ENCODE results near the gene DUOXA2. TPM values are rescaled to one million over a fixed set of nuclear protein-coding genes. Genes with fewer than 3 reads are reported as not detected.

The DUOXA2 gene
- total RNA-seq, 1 donor from 2014 or later: not detected

DNA sequence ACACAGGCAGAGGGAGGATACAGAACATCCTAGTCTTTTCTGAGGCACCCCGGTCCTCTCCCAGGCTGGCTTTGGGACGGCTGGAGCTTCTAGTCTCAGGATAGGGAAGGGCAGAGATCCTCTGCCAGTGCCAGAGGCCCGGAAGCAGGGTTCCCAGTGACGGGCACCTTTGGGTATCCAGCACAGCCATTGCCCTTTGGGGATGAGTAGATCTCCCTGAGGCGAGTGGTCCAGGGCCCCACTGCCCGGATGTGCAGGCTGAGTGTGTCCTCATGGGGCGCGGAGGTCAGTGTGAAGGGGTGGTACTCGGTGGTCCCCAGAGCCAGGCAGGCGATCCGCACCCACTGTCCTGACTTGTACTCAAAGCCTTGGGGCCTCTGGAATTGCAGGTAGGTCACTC lies 18.5 kb upstream of the DUOXA2 start:
- H3K4me1 Mint-ChIP-seq: no peaks in the 10 kb centered on the region
- no peak overlapping the region for H3K4me3 Mint-ChIP-seq
- DNase-seq (ENCODE audit: low read depth, low spot score): no peak
- H3K9me3 Mint-ChIP-seq: no peaks in the 10 kb centered on the region
- H3K27ac Mint-ChIP-seq (ENCODE audit: unreplicated experiment): no peak overlapping the region
- TF ChIP-seq, protein P1, sequence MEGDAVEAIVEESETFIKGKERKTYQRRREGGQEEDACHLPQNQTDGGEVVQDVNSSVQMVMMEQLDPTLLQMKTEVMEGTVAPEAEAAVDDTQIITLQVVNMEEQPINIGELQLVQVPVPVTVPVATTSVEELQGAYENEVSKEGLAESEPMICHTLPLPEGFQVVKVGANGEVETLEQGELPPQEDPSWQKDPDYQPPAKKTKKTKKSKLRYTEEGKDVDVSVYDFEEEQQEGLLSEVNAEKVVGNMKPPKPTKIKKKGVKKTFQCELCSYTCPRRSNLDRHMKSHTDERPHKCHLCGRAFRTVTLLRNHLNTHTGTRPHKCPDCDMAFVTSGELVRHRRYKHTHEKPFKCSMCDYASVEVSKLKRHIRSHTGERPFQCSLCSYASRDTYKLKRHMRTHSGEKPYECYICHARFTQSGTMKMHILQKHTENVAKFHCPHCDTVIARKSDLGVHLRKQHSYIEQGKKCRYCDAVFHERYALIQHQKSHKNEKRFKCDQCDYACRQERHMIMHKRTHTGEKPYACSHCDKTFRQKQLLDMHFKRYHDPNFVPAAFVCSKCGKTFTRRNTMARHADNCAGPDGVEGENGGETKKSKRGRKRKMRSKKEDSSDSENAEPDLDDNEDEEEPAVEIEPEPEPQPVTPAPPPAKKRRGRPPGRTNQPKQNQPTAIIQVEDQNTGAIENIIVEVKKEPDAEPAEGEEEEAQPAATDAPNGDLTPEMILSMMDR (conservative IDR thresholded peaks at IDR 0.05): no peak
- H3K36me3 Mint-ChIP-seq (ENCODE audit: low read depth): no peaks in the 10 kb centered on the region
- H3K27me3 Mint-ChIP-seq (ENCODE audit: low read depth): peaks cover 16% of the 10 kb centered on the region

- TF ChIP-seq, protein P1 (conservative IDR thresholded peaks at IDR 0.05): no peak
- no peaks in the 10 kb centered on the region for H3K9me3 Mint-ChIP-seq
- H3K4me3 Mint-ChIP-seq: no peak overlapping the region
- H3K27ac Mint-ChIP-seq (ENCODE audit: unreplicated experiment): no peak overlapping the region
- no peaks in the 10 kb centered on the region for H3K4me1 Mint-ChIP-seq
- H3K36me3 Mint-ChIP-seq (ENCODE audit: low read depth): no peaks in the 10 kb centered on the region
- no peak for DNase-seq (ENCODE audit: low read depth, low spot score)
- H3K27me3 Mint-ChIP-seq (ENCODE audit: low read depth): peaks cover 2% of the 10 kb centered on the region
Measured at GRCh38 chr15:45097466-45097865, 16.7 kb upstream of the DUOXA2 start.

DNA sequence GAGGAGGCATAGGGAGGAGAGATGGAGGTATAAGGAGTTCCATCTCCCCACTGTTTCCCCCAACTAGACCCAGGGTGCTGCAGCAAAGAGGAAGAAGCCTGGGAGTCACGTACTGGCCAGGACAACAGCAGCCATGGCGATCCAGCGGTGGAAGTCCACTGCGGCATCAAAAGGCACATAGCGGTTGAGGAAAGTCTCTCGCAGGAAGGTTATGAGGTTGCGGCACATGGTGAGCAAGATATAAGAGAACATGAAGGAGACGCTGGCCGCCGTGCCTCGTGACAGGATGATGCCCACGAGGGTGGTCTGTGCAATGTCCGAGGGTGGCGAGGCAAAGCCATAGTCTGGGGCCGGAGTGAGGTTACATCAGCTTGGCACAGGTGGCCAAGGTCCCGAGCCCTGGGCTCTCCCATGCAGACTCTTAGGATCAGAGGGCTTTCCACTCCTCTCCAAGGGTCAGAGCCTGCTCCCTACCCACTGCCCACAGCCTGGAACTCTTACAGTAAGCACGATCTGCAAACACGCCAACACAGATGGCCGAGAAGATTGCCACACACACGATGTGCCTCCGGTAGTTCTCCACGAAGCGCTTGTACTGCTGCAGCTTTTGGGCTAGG lies 14.5 kb upstream of the DUOXA2 start:
- TF ChIP-seq, protein P1 (conservative IDR thresholded peaks at IDR 0.05): no peak
- H3K9me3 Mint-ChIP-seq: no peaks in the 10 kb centered on the region
- no peak overlapping the region for H3K4me3 Mint-ChIP-seq
- no peak for DNase-seq (ENCODE audit: low read depth, low spot score)
- H3K27me3 Mint-ChIP-seq (ENCODE audit: low read depth): peaks cover 6% of the 10 kb centered on the region
- peaks cover 6% of the 10 kb centered on the region for H3K4me1 Mint-ChIP-seq
- H3K36me3 Mint-ChIP-seq (ENCODE audit: low read depth): no peaks in the 10 kb centered on the region
- H3K27ac Mint-ChIP-seq (ENCODE audit: unreplicated experiment): no peak overlapping the region

DNA sequence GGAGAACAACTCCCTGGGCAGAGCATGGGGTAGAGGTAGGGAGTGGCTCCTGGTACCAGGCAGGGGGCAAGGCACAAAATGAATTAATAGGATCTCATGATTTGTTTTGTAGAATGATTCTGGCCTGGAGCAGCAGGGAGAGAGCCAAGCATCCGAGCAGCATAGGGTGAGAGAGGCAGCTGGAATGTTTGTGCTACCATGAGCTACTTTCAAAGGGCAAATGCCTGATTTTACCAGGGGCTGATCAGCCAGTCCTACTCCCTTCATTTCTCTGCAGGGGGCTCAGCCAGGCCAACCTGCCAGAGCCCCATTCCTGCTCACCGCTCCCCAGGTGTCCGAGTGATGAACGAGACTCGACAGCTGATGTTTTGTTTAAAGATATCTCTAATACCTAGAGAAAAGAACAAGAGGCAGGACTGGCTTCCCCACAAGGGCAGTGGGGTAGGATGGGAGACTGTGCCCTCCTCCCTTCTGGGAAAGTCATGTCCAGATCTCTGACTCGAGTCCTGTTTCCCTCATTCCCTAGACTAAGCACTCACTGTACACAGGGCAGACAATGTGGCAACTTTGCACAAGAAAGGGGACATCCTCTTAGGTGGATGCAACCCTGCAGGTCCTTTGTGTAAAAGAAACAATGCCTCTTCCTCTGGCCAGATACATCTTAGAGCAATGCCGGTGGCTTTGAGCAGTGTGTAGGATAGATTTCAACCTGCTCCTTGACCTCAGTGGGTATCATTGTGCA lies 13.1 kb upstream of the DUOXA2 start:
- peak overlapping the region; percentile 75 for H3K27ac Mint-ChIP-seq (ENCODE audit: unreplicated experiment)
- peaks cover 6% of the 10 kb centered on the region for H3K4me1 Mint-ChIP-seq
- no peak for DNase-seq (ENCODE audit: low read depth, low spot score)
- H3K36me3 Mint-ChIP-seq (ENCODE audit: low read depth): no peaks in the 10 kb centered on the region
- no peaks in the 10 kb centered on the region for H3K9me3 Mint-ChIP-seq
- peaks cover 6% of the 10 kb centered on the region for H3K27me3 Mint-ChIP-seq (ENCODE audit: low read depth)
- H3K4me3 Mint-ChIP-seq: no peak overlapping the region
- TF ChIP-seq, protein P1 (conservative IDR thresholded peaks at IDR 0.05): no peak

GRCh38 chr15:45101749-45102148 lies 12.4 kb upstream of the DUOXA2 start:
- Mint-ChIP-seq H3K9me3 (no peaks in the 10 kb centered on the region), H3K4me3 (no peak overlapping the region), H3K27ac (ENCODE audit: unreplicated experiment) (no peak overlapping the region), H3K36me3 (ENCODE audit: low read depth) (no peaks in the 10 kb centered on the region), H3K27me3 (ENCODE audit: low read depth) (peaks cover 8% of the 10 kb centered on the region), H3K4me1 (peaks cover 6% of the 10 kb centered on the region)
- DNase-seq (ENCODE audit: low read depth, low spot score): no peak
- TF ChIP-seq, protein P1 (conservative IDR thresholded peaks at IDR 0.05): no peak
